Stimulated activated CD8-positive, alpha-beta memory T cell treated with anti-CD3 and anti-CD28 coated beads, Interleukin-4, amount 100 ng/mL, for 24 hours (primary cell): ENCODE data around the gene ATP11C.

ENCODE experiments used
- DNase-seq: peaks from one replicate; pipeline ENCODE4 v3.0.0-alpha.2; 2020; ENCODE audit warnings: low read depth

Gene ATP11C

GRCh38 chrX:139804482-139804881 lies 128.4 kb downstream of the ATP11C start:
- no peak for DNase-seq

GRCh38 chrX:139803224-139803623 lies 129.6 kb downstream of the ATP11C start:
- DNase-seq: no peak

- DNase-seq: no peak
Measured at GRCh38 chrX:139802048-139802447, 130.8 kb downstream of the ATP11C start.

GRCh38 chrX:139801397-139801813 lies 131.4 kb downstream of the ATP11C start:
- no peak for DNase-seq

DNA sequence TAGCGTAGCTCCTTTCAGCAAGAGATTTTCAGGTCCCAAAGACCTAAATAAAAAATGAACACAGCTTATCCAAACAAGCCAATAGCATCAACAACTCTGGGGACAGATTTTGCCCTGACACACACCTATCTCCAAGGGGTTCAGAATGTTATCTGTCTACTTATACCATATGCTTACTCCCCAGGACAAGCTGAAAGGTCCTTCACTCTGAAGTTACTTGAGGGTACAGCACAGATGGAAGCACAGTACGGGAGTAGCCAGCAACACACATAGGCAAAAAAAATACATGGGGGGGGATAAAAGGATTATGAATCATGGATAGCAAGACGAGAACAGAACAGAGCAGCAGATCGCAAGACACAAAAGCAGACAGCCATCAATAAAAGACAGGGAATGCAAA lies 134.2 kb downstream of the ATP11C start:
- no peak for DNase-seq

- DNase-seq: no peak
Measured at GRCh38 chrX:139795196-139795595, 137.7 kb downstream of the ATP11C start.

DNA sequence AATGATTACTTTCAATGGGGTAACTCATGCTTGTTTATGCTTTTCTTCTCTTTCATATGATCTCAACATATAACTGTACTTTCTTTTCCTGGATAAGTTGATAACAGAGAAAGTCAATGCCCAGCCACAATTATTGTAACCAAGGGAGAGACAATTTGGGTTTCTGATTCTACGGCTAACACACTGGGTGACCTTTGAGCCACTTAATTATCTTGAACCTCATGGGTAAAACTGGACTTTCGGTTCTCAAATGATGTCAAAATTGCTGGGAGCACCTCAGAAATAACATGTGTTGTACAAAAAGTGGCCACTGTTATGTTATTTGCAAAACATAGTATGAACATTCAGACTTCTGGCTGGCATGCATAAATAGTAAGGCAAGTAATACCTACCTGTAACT lies 145.3 kb downstream of the ATP11C start:
- DNase-seq: no peak

- DNase-seq: no peak
Measured at GRCh38 chrX:139784807-139785206, 148.0 kb downstream of the ATP11C start.

- no peak for DNase-seq
Measured at GRCh38 chrX:139783959-139784358, 148.9 kb downstream of the ATP11C start.

DNA sequence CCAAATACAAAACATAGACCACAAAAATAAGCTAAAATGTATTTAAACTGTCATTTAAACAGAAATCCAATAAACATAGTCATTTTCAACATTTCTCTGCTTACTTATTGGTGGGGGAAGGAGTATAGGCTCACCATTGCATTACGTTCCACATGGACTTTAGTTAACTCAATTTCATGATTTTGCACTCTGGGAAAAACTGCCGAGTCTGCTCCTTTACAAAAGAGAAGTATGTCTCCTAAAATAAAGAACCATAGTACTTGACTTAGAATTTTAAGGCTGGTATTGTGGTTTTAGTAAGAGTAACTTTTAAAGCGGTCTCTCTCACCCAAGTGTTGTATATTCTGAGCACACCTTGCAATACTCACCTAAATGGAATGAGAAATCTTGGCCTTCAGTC lies 149.8 kb downstream of the ATP11C start:
- DNase-seq: no peak

DNA sequence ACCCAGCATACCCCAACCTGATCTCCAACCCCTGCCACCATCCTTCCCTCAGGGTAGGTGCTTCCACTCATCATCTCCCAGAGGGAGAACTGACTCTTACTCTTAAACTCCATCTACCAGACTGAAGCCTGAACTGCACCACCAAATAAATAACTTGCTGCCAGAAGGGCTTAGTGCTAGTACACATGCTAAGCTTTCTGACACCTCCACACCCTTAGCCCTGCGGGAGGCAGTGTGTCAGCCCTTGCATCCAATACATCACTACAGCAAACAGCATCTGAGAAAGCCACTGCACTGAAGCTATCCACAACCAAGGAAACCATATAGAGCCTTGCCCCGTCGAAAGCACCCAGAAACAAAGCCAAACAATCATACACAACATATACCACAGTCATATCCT lies 156.3 kb downstream of the ATP11C start:
- no peak for DNase-seq

- no peak for DNase-seq
Measured at GRCh38 chrX:139770366-139770765, 162.5 kb downstream of the ATP11C start.

DNA sequence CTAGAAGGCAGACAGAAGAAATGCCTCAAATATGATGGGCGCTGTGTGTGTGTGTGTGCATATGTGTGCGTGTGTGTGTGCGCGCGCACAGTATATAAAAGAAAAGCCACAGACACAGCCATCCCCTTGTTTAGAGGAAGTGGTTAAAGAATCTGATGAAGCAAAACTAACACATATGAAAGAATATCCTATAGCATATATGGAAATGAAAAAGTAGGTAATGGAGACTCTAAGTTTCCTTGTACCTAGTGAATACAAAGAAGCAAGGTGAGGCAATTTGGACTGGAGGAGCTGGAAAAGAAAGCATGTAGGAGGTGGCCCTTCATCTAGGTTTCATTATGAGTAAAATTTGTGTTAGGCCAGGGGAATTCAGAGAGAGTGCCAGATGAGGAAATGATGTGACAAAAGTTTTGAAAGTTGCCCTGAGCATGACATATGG lies 166.3 kb downstream of the ATP11C start:
- DNase-seq: no peak

GRCh38 chrX:139762400-139763183 lies 170.3 kb downstream of the ATP11C start:
- no peak for DNase-seq

- no peak for DNase-seq
Measured at GRCh38 chrX:139759637-139760036, 173.2 kb downstream of the ATP11C start.

- no peak for DNase-seq
Measured at GRCh38 chrX:139758809-139759208, 174.0 kb downstream of the ATP11C start.

- no peak for DNase-seq
Measured at GRCh38 chrX:139758250-139758649, 174.6 kb downstream of the ATP11C start.

DNA sequence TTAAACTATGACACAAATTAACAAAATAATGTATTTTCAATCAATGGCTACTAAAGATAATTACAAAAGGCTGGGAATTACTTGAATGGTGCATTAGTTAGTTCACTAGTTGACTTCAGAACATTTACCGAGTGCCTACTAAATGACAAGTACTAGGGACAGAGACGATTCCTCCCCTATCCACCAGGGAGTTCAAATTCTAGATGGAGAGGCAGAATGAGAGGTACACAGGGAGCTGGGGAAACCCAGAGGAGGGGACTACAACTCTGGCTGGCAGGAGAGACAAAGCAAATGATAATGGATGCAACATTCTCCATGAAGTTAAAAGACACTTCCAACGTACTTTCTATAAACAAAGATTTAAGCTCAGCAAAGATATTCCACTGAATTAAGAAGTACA lies 181.8 kb downstream of the ATP11C start:
- DNase-seq: no peak

GRCh38 chrX:139750390-139750789 lies 182.5 kb downstream of the ATP11C start:
- DNase-seq: no peak

DNA sequence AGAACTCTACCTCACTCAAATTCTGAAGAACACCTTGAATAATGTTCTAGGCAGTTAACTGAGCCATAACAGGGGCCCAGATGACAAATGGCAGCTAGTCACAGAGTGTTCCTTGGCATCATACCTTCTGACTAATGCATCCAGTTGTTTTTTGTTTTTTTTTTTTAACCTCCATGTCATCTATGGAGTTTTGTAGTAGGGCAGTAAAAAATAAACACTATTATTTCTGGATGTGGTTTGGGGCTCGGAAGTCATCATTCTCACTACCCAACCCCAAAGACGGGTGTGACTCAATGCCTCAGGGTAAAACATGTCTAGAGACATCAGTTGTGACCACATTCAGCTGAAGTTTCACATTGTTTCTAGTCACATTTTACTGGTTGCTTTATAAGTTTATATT lies 193.7 kb downstream of the ATP11C start:
- no peak for DNase-seq

GRCh38 chrX:139738581-139738980 lies 194.3 kb downstream of the ATP11C start:
- no peak for DNase-seq

DNA sequence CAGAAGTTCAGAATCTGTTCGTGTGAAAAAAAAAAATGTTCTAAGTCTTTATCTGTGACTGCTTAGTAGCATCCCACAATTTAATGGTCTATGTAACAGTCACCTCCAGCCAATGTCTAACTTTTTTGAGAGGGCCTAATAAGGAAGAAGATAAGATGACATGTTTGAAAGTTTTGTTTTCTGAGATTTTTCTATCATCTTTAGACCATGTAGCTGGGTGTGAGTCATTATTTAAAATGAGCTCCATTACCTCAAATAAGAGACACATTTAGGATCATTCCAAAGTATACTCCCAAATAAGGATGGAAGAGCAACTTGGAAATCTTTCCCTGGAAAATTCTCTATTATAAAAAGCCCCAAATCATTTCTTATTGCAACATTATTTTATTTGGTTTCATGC lies 196.7 kb downstream of the ATP11C start:
- no peak for DNase-seq

GRCh38 chrX:139734996-139735395 lies 197.9 kb downstream of the ATP11C start:
- no peak for DNase-seq

DNA sequence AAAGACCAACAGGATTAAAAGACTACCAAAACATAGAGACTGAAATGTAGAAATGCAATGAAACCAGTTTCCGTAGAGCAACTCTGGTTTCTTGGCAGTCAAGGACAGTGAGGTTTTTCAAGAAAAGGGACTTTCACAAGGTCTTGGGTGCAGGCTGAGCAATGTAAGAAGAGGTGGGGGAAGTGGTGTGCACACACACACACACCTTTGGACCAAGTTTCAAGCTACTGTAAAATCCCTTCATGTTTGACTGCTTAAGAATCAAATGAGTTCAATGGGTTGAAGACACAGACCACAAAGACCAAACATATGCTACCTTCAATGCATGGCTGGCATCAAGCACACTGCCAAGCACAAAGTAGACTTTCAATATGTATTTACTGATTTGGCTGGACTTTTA lies 207.1 kb downstream of the ATP11C start:
- DNase-seq: no peak
